ENCODE data around the gene SPSB3. TPM values are rescaled to one million over a fixed set of nuclear protein-coding genes. Genes with fewer than 3 reads are reported as not detected.

SPSB3 gene
- total RNA-seq, 2 experiments from 2014 or later = 31.1 to 33.0 TPM

DNA sequence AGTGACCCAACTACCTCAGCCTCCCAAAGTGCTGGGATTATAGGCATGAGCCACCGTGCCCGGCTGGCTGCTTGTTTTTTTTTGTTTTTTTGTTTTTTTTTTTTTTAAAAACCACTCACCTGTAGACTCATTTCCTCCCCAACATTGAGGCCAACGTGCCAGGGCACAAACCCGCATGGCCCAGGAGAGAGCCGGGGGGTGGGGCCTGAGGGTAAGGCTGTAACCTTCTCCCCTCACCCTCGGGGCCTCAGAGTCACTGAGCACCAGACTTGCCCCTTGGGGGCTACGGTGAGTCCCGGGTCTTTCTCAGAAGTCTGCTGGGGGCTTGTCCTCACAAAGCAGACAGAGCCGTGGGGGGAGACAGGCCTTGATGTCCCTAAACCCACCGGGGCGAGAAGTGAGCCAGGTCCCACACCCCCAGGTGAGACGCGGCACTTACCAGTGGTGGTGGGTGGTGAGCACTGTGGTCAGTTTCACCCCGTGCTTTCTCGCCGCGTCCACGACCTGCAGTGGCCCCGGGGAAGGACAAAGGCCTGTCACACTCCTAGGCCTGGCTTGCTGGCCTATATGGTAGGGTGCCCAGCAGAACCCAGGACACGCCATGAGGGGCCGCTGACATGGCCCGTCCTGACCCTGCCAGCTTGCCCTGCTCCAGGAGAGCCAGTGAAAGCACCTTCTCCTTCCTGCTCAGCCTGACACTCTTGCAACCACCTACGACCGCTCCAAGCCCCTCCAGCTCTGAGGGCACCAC is 39.7 kb upstream of the SPSB3 start:
- peaks cover 21% of the 10 kb centered on the region for H3K4me1 Mint-ChIP-seq (ENCODE audit: low read depth)
- POLR2A ChIA-PET = interaction anchor here (1.6 kb wide), 1 partner anchor 10 kb away, joined by 3 read pairs; no protein-coding TSS in a partner anchor
- DNase-seq = no peak

DNA sequence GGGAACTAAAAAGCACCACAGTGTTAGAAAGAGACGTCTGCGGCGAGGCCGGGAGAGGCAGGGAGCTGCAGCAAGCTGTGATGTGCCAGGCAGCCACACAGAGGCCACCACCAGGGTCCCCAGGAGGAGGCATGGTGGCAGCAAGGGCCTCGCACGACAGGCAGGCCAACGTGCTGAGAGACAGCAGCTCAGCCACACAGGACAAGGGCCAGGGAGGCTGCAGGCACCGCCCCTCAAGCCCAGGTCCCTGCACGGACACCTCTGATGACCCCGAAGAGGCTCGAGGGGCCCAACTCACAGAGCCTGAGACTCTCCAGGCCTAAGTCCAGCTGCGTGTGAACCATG is 38.5 kb upstream of the SPSB3 start:
- Mint-ChIP-seq H3K4me1 (ENCODE audit: low read depth) (peaks cover 21% of the 10 kb centered on the region), H3K27ac (no peak overlapping the region), H3K27me3 (ENCODE audit: low read depth) (no peaks in the 10 kb centered on the region), H3K4me3 (no peak overlapping the region), H3K9me3 (ENCODE audit: insufficient read depth) (no peaks in the 10 kb centered on the region), H3K36me3 (ENCODE audit: low read depth) (peaks cover 5% of the 10 kb centered on the region)
- POLR2A ChIA-PET = no interaction called here
- DNase-seq (no peak), ATAC-seq (no peak)
- CTCF ChIA-PET = no interaction called here

More for the DNA sequence above, 39.7 kb upstream of the SPSB3 start:
- no peak overlapping the region for H3K27ac Mint-ChIP-seq
- no peak for ATAC-seq
- no peaks in the 10 kb centered on the region for H3K9me3 Mint-ChIP-seq (ENCODE audit: insufficient read depth)
- no peaks in the 10 kb centered on the region for H3K27me3 Mint-ChIP-seq (ENCODE audit: low read depth)
- no peak overlapping the region for H3K4me3 Mint-ChIP-seq
- H3K36me3 Mint-ChIP-seq (ENCODE audit: low read depth) = peaks cover 5% of the 10 kb centered on the region
- CTCF ChIA-PET = no interaction called here

DNA sequence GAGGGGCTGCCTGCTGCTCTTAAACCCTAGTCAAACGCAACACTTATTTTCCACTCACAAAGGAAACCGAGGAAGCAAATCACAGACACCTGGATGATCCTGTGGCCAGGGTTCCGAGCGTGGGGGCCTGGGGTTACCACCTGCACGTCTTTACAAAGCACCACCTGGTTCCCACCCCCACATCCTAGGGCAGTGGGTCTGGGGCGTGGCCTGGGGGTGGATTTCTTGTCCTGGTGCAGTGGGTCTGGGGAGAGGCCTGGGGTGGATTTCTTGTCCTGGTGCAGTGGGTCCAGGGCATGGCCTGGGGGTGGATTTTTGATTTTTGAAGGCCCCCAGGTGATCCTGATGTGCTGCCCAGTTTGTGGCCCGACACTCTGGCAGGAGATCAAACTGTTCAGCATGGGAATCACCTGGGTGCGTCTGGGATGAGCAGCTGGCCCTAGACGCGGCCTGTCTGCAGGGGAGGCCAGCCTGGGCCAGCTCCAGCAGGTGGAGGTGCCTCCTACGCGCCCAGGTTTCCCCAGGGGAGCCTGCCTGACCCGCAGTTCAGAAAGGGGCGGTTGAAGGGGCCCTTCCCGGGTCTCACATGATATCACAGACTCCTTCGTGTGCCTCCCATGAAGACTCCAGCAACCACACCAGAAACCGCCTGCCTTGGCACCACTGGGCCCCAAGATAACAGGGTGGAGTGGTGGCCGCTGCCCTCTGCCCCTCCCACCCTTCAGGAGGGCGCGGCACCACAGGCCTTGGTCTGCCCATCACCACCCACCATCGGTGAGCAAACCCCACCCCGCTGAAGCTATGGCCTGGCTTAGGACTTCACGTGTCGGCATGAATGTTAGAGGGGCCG is 38.0 kb upstream of the SPSB3 start:
- CTCF ChIA-PET = no interaction called here
- peaks cover 15% of the 10 kb centered on the region for H3K4me1 Mint-ChIP-seq (ENCODE audit: low read depth)
- ATAC-seq (no peak), DNase-seq (no peak)
- H3K27ac Mint-ChIP-seq = no peak overlapping the region
- POLR2A ChIA-PET = no interaction called here
- no peak overlapping the region for H3K4me3 Mint-ChIP-seq
- H3K27me3 Mint-ChIP-seq (ENCODE audit: low read depth) = no peaks in the 10 kb centered on the region
- no peaks in the 10 kb centered on the region for H3K9me3 Mint-ChIP-seq (ENCODE audit: insufficient read depth)
- peaks cover 9% of the 10 kb centered on the region for H3K36me3 Mint-ChIP-seq (ENCODE audit: low read depth)

DNA sequence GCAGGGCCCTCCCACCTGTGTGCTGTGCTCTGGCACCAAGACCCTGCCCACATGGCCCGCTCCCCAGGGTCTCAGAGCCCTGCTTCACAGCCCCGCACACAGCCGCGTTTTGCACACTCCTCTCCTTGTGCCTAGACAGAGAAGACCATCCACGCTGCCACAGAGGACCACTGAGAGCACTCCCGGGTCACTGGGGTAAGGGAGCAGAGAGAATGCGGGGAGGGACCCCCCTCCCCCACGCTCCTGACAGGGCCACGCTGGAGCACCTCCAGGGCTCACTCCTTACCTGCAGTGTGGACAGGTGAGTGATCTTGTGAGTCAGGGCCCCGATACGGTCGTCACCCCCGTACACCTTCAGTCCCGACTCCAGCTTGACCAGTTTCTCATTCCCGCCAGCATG is 37.2 kb upstream of the SPSB3 start:
- no peak overlapping the region for H3K4me3 Mint-ChIP-seq
- H3K4me1 Mint-ChIP-seq (ENCODE audit: low read depth) = peaks cover 9% of the 10 kb centered on the region
- ATAC-seq (no peak), DNase-seq (no peak)
- H3K36me3 Mint-ChIP-seq (ENCODE audit: low read depth) = peaks cover 14% of the 10 kb centered on the region
- ChIA-PET CTCF (no interaction called here), POLR2A (no interaction called here)
- no peaks in the 10 kb centered on the region for H3K27me3 Mint-ChIP-seq (ENCODE audit: low read depth)
- H3K9me3 Mint-ChIP-seq (ENCODE audit: insufficient read depth) = no peaks in the 10 kb centered on the region
- H3K27ac Mint-ChIP-seq = peak overlapping the region; percentile 43

DNA sequence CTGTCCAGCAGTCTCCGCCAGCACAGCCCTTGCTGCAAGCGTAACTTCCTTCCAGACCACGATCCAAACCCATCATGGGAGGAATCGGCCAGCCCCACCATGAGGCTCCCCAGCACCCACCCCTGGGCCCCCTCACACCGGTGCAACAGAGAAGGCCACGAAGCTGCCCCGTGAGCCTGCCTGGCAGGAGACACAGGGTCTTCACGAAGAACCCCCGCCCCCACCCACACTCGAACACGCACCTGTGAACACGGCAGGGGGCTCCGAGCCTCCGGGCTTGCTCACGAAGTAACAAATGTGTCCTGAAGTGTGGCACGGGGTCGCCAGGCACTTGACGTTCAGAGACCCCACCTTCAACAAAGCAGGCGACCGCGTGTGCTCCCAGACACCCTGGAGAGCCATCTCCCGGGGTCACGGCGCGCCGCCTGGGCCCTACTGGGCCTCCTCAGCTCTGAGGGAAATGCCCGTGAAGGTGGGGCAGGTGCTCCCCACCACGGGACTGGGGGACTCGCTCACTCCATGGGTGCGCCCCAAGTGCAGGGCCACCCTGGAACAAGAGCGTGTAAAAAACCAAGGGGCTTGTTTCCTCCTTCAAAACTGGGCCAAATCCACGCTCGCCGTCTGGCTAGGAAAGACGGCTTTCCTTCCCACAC is 36.6 kb upstream of the SPSB3 start:
- no peak for ATAC-seq
- Mint-ChIP-seq H3K27me3 (ENCODE audit: low read depth) (no peaks in the 10 kb centered on the region), H3K4me3 (no peak overlapping the region), H3K27ac (no peak overlapping the region), H3K9me3 (ENCODE audit: insufficient read depth) (no peaks in the 10 kb centered on the region), H3K4me1 (ENCODE audit: low read depth) (peaks cover 3% of the 10 kb centered on the region), H3K36me3 (ENCODE audit: low read depth) (peaks cover 14% of the 10 kb centered on the region)
- DNase-seq = no peak
- CTCF ChIA-PET = no interaction called here
- POLR2A ChIA-PET = no interaction called here

DNA sequence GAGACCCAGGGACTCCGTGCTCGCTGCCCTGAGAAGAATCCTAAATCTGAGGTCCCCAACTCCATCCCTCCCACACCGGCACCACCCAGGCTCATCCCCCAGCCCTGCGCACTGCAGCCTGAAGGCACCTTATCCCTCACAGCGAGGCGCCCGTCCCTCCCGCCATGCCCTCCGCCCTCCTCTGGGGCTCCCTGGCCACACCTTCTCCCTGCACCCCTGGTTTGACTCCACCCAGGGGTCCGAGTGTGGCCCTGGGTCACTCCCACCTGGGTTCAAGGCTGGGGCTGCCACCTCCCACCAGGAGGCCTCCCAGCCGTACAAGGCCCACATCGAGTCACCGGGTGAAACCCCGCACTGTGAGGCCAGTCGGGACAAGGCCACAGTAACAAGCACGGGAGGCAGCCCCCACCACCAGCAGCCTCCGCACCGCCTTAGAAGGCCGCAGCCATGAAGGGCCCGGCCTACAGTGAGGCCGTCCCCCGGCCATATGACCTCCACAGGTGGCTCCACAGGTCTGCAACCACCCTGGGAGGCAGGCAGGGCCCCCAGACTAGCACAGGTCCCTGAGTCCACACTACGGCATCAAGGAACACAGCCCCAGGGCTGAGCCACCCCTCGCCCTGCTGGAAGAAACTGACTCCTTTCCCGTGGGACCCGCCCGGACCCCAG is 36.0 kb upstream of the SPSB3 start:
- Mint-ChIP-seq H3K36me3 (ENCODE audit: low read depth) (peaks cover 19% of the 10 kb centered on the region), H3K4me1 (ENCODE audit: low read depth) (no peaks in the 10 kb centered on the region), H3K9me3 (ENCODE audit: insufficient read depth) (no peaks in the 10 kb centered on the region), H3K27ac (no peak overlapping the region), H3K27me3 (ENCODE audit: low read depth) (no peaks in the 10 kb centered on the region), H3K4me3 (no peak overlapping the region)
- DNase-seq = no peak
- ATAC-seq = no peak
- ChIA-PET POLR2A (no interaction called here), CTCF (no interaction called here)

DNA sequence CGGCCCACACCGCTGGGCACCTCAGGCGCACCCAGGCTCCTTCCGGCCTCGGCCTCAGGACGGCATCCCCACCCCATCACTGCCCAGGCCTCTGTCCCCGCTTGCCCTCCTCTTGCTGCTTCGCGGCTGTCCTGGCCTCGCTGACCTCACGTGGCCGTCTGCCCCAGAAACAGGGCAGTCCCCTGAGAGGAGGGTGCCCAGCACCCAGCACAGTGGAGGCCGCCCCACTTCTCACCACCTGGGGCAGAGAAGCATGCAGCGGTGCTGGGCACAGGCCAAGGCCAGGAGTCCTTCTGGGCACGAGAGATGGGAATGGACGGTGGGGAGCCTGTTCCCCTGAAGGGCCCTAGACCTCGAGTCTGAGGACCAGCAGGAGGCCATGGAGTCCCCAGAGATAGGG is 35.3 kb upstream of the SPSB3 start:
- ATAC-seq (no peak), DNase-seq (no peak)
- Mint-ChIP-seq H3K4me1 (ENCODE audit: low read depth) (peaks cover 5% of the 10 kb centered on the region), H3K27me3 (ENCODE audit: low read depth) (no peaks in the 10 kb centered on the region), H3K27ac (no peak overlapping the region), H3K4me3 (no peak overlapping the region), H3K36me3 (ENCODE audit: low read depth) (peaks cover 22% of the 10 kb centered on the region), H3K9me3 (ENCODE audit: insufficient read depth) (no peaks in the 10 kb centered on the region)
- ChIA-PET POLR2A (interaction anchor here (1.2 kb wide), 1 partner anchor 35 kb away, joined by 3 read pairs; the partner anchor contains the start of genes NUBP2 and SPSB3), CTCF (no interaction called here)

DNA sequence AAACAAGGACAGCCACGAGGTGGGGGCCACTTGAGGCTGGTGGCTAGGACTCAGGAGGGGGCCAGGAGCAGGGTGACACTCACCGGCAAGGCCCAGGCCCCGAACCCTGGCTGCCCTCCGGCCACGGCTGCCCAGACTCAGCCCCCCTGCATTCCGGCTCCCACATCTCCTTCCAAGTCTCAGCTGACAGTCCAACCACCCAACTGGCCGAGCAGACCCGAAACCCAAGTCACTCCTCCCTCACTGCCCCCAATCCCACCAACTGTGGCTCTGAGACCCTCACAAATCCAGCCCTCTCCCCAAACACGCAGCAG is 34.9 kb upstream of the SPSB3 start:
- Mint-ChIP-seq H3K9me3 (ENCODE audit: insufficient read depth) (no peaks in the 10 kb centered on the region), H3K27ac (no peak overlapping the region), H3K27me3 (ENCODE audit: low read depth) (no peaks in the 10 kb centered on the region), H3K36me3 (ENCODE audit: low read depth) (peaks cover 22% of the 10 kb centered on the region), H3K4me3 (no peak overlapping the region), H3K4me1 (ENCODE audit: low read depth) (peaks cover 5% of the 10 kb centered on the region)
- POLR2A ChIA-PET = interaction anchor here (1.2 kb wide), 1 partner anchor 34 kb away, joined by 3 read pairs; the partner anchor contains the start of genes NUBP2 and SPSB3
- DNase-seq (no peak), ATAC-seq (no peak)
- CTCF ChIA-PET = no interaction called here

DNA sequence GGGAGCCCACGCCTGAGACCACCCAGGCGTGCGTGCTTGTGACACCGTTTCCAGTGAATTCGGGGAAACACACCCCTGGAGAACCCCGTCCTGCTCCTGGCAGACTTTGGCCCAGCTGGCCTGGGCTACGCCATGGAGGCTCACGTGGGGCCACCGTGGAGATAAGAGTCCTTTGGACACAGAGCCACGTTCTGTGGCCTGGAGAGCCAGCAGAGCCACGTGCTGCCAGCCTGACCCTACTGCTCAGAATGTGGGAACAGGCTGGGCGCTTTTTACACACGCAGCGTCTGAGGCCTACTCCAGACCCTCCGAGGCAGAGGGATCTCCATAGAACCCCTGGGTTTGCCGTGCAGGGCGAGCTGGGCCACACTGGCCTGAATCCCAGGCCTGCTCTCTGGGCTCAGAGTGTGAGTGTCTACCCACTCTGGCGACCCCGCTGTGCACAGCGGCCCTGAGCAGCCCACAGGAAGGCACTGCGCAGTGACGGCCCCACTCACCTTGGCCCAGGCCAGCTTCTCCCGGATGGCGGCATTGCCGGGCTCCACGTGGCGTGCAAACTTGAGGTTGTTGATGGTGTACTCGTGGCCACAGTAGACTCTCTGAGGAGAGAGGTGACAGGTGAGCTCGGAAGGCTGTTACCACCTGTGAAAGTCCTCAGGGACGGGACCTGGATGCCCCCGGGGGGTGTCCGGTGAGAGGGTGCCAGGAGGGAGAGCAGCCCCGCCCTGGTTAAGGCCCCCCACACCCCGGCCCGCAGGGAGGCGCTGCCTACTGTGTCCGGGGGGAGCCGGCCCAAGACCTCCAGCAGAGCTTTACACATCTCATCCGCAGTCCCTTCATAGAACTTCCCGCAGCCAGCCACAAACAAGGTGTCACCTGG is 34.3 kb upstream of the SPSB3 start:
- no peaks in the 10 kb centered on the region for H3K9me3 Mint-ChIP-seq (ENCODE audit: insufficient read depth)
- POLR2A ChIA-PET = interaction anchor here (1.2 kb wide), 1 partner anchor 34 kb away, joined by 3 read pairs; the partner anchor contains the start of genes NUBP2 and SPSB3
- no peaks in the 10 kb centered on the region for H3K27me3 Mint-ChIP-seq (ENCODE audit: low read depth)
- DNase-seq = no peak
- no peak overlapping the region for H3K4me3 Mint-ChIP-seq
- H3K27ac Mint-ChIP-seq = no peak overlapping the region
- CTCF ChIA-PET = no interaction called here
- peaks cover 22% of the 10 kb centered on the region for H3K36me3 Mint-ChIP-seq (ENCODE audit: low read depth)
- H3K4me1 Mint-ChIP-seq (ENCODE audit: low read depth) = peaks cover 5% of the 10 kb centered on the region
- ATAC-seq = no peak

DNA sequence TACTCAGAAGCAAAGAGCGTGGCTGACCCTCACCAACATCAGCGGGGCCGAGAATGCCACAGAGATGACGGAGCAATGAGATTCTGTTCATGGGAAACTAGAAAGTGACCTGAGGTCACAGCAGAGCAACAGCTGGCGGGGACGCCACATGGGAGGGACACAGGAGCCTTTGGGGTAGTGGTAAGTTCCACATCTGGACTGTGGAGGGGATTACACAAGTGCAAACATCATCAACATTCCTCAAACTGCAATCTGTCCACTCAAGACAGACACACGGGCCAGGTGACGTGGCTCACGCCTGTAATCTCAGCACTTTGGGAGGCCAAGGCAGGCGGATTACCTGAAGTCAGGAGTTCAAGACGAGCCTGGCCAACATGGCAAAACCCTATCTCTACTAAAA is 33.1 kb upstream of the SPSB3 start:
- ATAC-seq (no peak), DNase-seq (no peak)
- Mint-ChIP-seq H3K27ac (no peak overlapping the region), H3K27me3 (ENCODE audit: low read depth) (no peaks in the 10 kb centered on the region), H3K9me3 (ENCODE audit: insufficient read depth) (no peaks in the 10 kb centered on the region), H3K4me1 (ENCODE audit: low read depth) (peaks cover 5% of the 10 kb centered on the region), H3K36me3 (ENCODE audit: low read depth) (peaks cover 24% of the 10 kb centered on the region), H3K4me3 (no peak overlapping the region)
- ChIA-PET CTCF (no interaction called here), POLR2A (no interaction called here)

DNA sequence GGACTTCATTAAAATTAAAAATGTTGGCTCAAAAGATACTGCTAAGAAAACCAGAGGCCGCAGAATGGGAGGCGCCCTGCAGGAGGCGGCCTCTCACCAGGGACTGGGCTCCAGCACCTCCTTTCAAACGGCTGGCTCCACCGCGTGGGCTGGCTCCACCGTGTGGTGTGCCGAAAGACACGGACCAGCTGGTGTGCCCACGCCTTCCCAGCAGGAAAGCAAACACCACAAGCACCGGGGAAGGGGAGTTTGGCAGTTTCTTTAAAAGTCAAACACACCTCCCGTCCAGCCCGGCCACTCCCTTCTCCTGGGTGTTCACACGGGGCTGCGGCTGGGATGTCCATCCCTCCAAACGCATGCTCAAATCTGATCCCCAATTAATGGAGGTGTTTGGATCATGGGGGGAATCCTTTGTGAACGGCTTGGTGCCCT is 30.4 kb upstream of the SPSB3 start:
- ATAC-seq = peak; percentile 78
- POLR2A ChIA-PET = no interaction called here

More for the DNA sequence above, 30.4 kb upstream of the SPSB3 start:
- Mint-ChIP-seq H3K4me1 (ENCODE audit: low read depth) (peaks cover 5% of the 10 kb centered on the region), H3K36me3 (ENCODE audit: low read depth) (peaks cover 26% of the 10 kb centered on the region), H3K27me3 (ENCODE audit: low read depth) (no peaks in the 10 kb centered on the region), H3K9me3 (ENCODE audit: insufficient read depth) (no peaks in the 10 kb centered on the region), H3K27ac (peak overlapping the region; percentile 50), H3K4me3 (no peak overlapping the region)
- CTCF ChIA-PET = interaction anchor here (1.2 to 2.0 kb wide), 4 partner anchors 11 to 115 kb away, joined by 3 to 7 read pairs (median 4); partner anchors contain the start of genes NUBP2 and SPSB3
- DNase-seq = peak; percentile 61
